HepG2 (cell line): ENCODE data around the gene RAB17. TPM values are rescaled to one million over a fixed set of nuclear protein-coding genes. Genes with fewer than 3 reads are reported as not detected.

Source experiments
- ATAC-seq: fragments of 200-7000 bp; cut with Tn5 transposase; 3 replicates; pipeline ENCODE4 v1.9.1; 2020; ENCODE audit warnings: mild to moderate bottlenecking, moderate library complexity
- BruUV-seq: library from RNA; stranded (reverse); fragments of 400-500 nt; replicated peaks from 2 replicates; lab custom pipeline; 2021; lab: Mats Ljungman, UMichigan
- CTCF ChIA-PET: fragments of 300-600 bp; formaldehyde crosslinking; extraction: SDS; loops from one replicate; lab custom pipeline; 2021; ENCODE audit warnings: low total read pairs, inconsistent platforms, low intra/inter-chr PET ratio; lab: Yijun Ruan, JAX
- POLR2A ChIA-PET: fragments of 350-600 bp; sonication (Branson Sonifier 250); formaldehyde crosslinking; loops from one replicate; lab custom pipeline; 2020; ENCODE audit warnings: antibody characterized with exemption, inconsistent platforms; lab: Yijun Ruan, JAX
- DNase-seq: peaks from one replicate; pipeline ENCODE4 v3.0.0-alpha.2; 2015; ENCODE audit warnings: low spot score
- FAIRE-seq: peaks from 3 replicates; lab custom pipeline; 2011; peaks lifted over from hg19 to GRCh38; lab: Jason Lieb, UNC
- H2AFZ ChIP-seq: one replicate; pipeline ENCODE4 v1.6.1; 2011; ENCODE audit warnings: low read length, inconsistent platforms
- H3K27ac ChIP-seq: fragments of 300-600 bp; 3 replicates; pipeline ENCODE4 v1.8.0; 2011; ENCODE audit warnings: mixed run types, mild to moderate bottlenecking, mixed read lengths, low read length, inconsistent platforms; ENCODE audit not compliant: insufficient read depth; ENCODE audit errors: extremely low read length
- H3K27me3 ChIP-seq, 2 experiments: fragments of 200-600 bp in 1 of 2; 2 replicates in 1 of 2; 3 replicates in 1 of 2; pipeline versions ENCODE4 v1.6.0 to v1.8.0; 2011; ENCODE audit warnings: low read length in 2 of 2, mild to moderate bottlenecking in 2 of 2, moderate library complexity in 2 of 2, inconsistent platforms in 1 of 2; ENCODE audit not compliant: insufficient read depth in 2 of 2, control insufficient read depth in 1 of 2
- H3K36me3 ChIP-seq, 2 experiments: fragments of 200-600 bp in 1 of 2; replicated peaks in 1 of 2; 2 replicates in 1 of 2; 3 replicates in 1 of 2; pipeline versions ENCODE4 v1.5.1 to v1.8.0; 2011; ENCODE audit warnings: low read length in 2 of 2, inconsistent platforms in 1 of 2; ENCODE audit not compliant: insufficient read depth in 2 of 2, control insufficient read depth in 1 of 2
- H3K4me1 ChIP-seq: 2 replicates; pipeline ENCODE4 v1.5.1; 2012; ENCODE audit warnings: low read length, inconsistent platforms; ENCODE audit not compliant: insufficient read depth
- H3K4me2 ChIP-seq: 2 replicates; pipeline ENCODE4 v1.6.0; 2011; ENCODE audit warnings: low read depth, low read length, inconsistent platforms
- H3K4me3 ChIP-seq, 3 experiments: fragments of 200-600 bp in 1 of 3; sonication (generic), shearing (Covaris generic) in 1 of 3; replicated peaks in 1 of 3; 2 replicates each; pipeline ENCODE4 v1.5.1; 2011 to 2016; ENCODE audit warnings: low read length in 3 of 3, inconsistent platforms in 2 of 3, low read depth in 2 of 3, mild to moderate bottlenecking in 2 of 3, control low read depth in 1 of 3, mixed read lengths in 1 of 3; ENCODE audit not compliant: insufficient read depth in 1 of 3
- H3K79me2 ChIP-seq: one replicate; pipeline ENCODE4 v1.6.1; 2011; ENCODE audit warnings: low read length, inconsistent platforms; ENCODE audit not compliant: insufficient read depth
- H3K9ac ChIP-seq: 2 replicates; pipeline ENCODE4 v1.6.0; 2011; ENCODE audit warnings: mild to moderate bottlenecking, low read depth, low read length, inconsistent platforms; ENCODE audit not compliant: insufficient read depth
- H3K9me3 ChIP-seq: 2 replicates; pipeline ENCODE4 v1.5.1; 2012; ENCODE audit warnings: mild to moderate bottlenecking, low read length
- H4K20me1 ChIP-seq: 2 replicates; pipeline ENCODE4 v1.6.0; 2011; ENCODE audit warnings: inconsistent platforms, mild to moderate bottlenecking, low read length, moderate library complexity; ENCODE audit not compliant: insufficient read depth
- HNF1B ChIP-seq: sonication (generic); formaldehyde crosslinking; IDR thresholded peaks from 2 replicates; pipeline ENCODE4 v1.5.1; 2020; ENCODE audit warnings: mild to moderate bottlenecking, moderate library complexity, missing genetic modification reagents
- HOXD1 ChIP-seq: sonication (generic); formaldehyde crosslinking; IDR thresholded peaks from 2 replicates; pipeline ENCODE4 v1.5.0; 2020; ENCODE audit warnings: missing genetic modification reagents
- MIXL1 ChIP-seq: IDR thresholded peaks from 2 replicates; pipeline ENCODE4 v1.6.1; 2016
- NFRKB ChIP-seq: fragments of 450-650 bp; IDR thresholded peaks from 2 replicates; pipeline ENCODE4 v1.6.1; 2017
- RAD21 ChIP-seq: fragments of 450-650 bp; formaldehyde crosslinking; IDR thresholded peaks from 2 replicates; pipeline ENCODE4 v1.5.0; 2020; ENCODE audit warnings: mild to moderate bottlenecking
- REPIN1 ChIP-seq: sonication (generic); formaldehyde crosslinking; IDR thresholded peaks from 2 replicates; pipeline ENCODE4 v1.8.0; 2022; ENCODE audit warnings: missing genetic modification reagents, low read depth, mild to moderate bottlenecking, borderline replicate concordance
- SPEN ChIP-seq: sonication (generic); formaldehyde crosslinking; IDR thresholded peaks from 2 replicates; pipeline ENCODE4 v1.5.1; 2020; ENCODE audit warnings: low read depth, mild to moderate bottlenecking, missing genetic modification reagents
- ZBTB44 ChIP-seq: sonication (generic); formaldehyde crosslinking; IDR thresholded peaks from 2 replicates; pipeline ENCODE4 v1.4.0; 2020; ENCODE audit warnings: missing genetic modification reagents
- ZFP36L2 ChIP-seq: sonication (generic); formaldehyde crosslinking; IDR thresholded peaks from 2 replicates; pipeline ENCODE4 v1.4.0; 2020; ENCODE audit warnings: missing genetic modification reagents
- ZNF205 ChIP-seq: IDR thresholded peaks from 2 replicates; pipeline ENCODE4 v1.6.1; 2018; ENCODE audit warnings: missing biosample characterization, missing genetic modification reagents
- ZNF260 ChIP-seq: sonication (generic); formaldehyde crosslinking; IDR thresholded peaks from 2 replicates; pipeline ENCODE4 v1.4.0; 2020; ENCODE audit warnings: missing genetic modification reagents, low read depth, mild to moderate bottlenecking, borderline replicate concordance
- ZNF362 ChIP-seq: sonication (generic); formaldehyde crosslinking; IDR thresholded peaks from 2 replicates; pipeline ENCODE4 v1.4.0; 2020; ENCODE audit warnings: missing genetic modification reagents, mild to moderate bottlenecking, borderline replicate concordance
- ZNF558 ChIP-seq: sonication (generic); formaldehyde crosslinking; IDR thresholded peaks from 2 replicates; pipeline ENCODE4 v1.9.0; 2022; ENCODE audit warnings: mild to moderate bottlenecking, missing genetic modification reagents, borderline replicate concordance
- ZNF629 ChIP-seq: sonication (generic); formaldehyde crosslinking; conservative IDR thresholded peaks from 2 replicates; pipeline ENCODE4 v1.5.0; 2020; ENCODE audit warnings: missing genetic modification reagents
- ZNF678 ChIP-seq: sonication (generic); formaldehyde crosslinking; IDR thresholded peaks from 2 replicates; pipeline ENCODE4 v1.4.0; 2020; ENCODE audit warnings: mild to moderate bottlenecking, missing genetic modification reagents
- ZNF768 ChIP-seq: sonication (generic); formaldehyde crosslinking; IDR thresholded peaks from 2 replicates; pipeline ENCODE4 v1.4.0; 2020; ENCODE audit warnings: missing genetic modification reagents
- WGBS: methylation state at CpG from one replicate; pipeline ENCODE4 v1.1.6; 2017; ENCODE audit warnings: low lambda C conversion rate; 5-methylcytosine and 5-hydroxymethylcytosine counted together
- in situ Hi-C: cut with HindIII; loops from 2 replicates; pipeline ENCODE4 v1.10.0; 2017; ENCODE audit warnings: low pct_unique_long_range_greater_than_20kb; ENCODE audit not compliant: extremely low pct_ligation_motif_present
- intact Hi-C: fragments of 100-400 bp; cut with micrococcal nuclease; formaldehyde crosslinking; loops from one replicate; pipeline ENCODE4 v1.10.0; 2022; ENCODE audit not compliant: unreplicated experiment
- polyA plus RNA-seq, 8 experiments: library from polyadenylated mRNA; depleted of rRNA in 3 of 8; stranded (reverse) in 7 of 8; unstranded in 1 of 8; fragments of >200 nt; fragmentation: Illumina TruSeq in 4 of 8; extraction: Trizol in 4 of 8; gene quantifications; 2 replicates each; pipeline versions ENCODE4 v1.2.1 to v1.2.3, GENCODE V29; 2011 to 2016; ENCODE audit warnings: low read depth in 4 of 8, missing spikeins in 1 of 8, mixed read lengths in 1 of 8; ENCODE audit not compliant: insufficient read depth in 1 of 8
- total RNA-seq, 5 experiments: library from RNA; depleted of rRNA; stranded (reverse); fragments of >200 nt; fragmentation: Illumina TruSeq; extraction: Trizol; gene quantifications; 2 replicates each; pipeline ENCODE4 v1.2.3, GENCODE V29; 2016; ENCODE audit warnings: low read depth in 1 of 5

Gene RAB17
- total and polyA plus RNA-seq, 2 of the 13 experiments (the other 11 are each of a cell fraction or from before 2014, with no cell fraction given): 68.0 to 124 TPM

- TF ChIP-seq ZNF362 (CRISPR knock-in tag): no peak
- TF ChIP-seq MIXL1 (CRISPR knock-in tag): no peak
- TF ChIP-seq ZNF629 (CRISPR knock-in tag): no peak
- TF ChIP-seq ZNF678 (CRISPR knock-in tag): no peak
Observed at GRCh38 chr2:237631007-237631785, 40.7 kb upstream of the RAB17 start (continued).

GRCh38 chr2:237630216-237631000, 39.9 kb upstream of the RAB17 start:
- Histone ChIP-seq H3K27ac (no peak overlapping the region), H3K36me3 (no peaks in the 10 kb centered on the region), H2AFZ (no peak overlapping the region), H3K9me3 (no peaks in the 10 kb centered on the region), H3K79me2 (no peaks in the 10 kb centered on the region), H3K9ac (no peak overlapping the region), H3K4me1 (peaks cover 29% of the 10 kb centered on the region), H4K20me1 (peaks cover 3% of the 10 kb centered on the region; the same call in 1 of the 2 replicates), H3K4me3 (no peak overlapping the region), H3K27me3 (peaks cover 2 to 30% of the 10 kb centered on the region in 2 experiments; a peak in 4 of 5 replicates), H3K4me2 (no peak overlapping the region)
- no peak for ATAC-seq
- ChIA-PET CTCF (no interaction called here), POLR2A (no interaction called here)
- no peak for DNase-seq
- in situ Hi-C loops: no loop called here
- FAIRE-seq: no peak
- intact Hi-C loops: no loop called here
- no peak for TF ChIP-seq RAD21 (CRISPR knock-in tag)
- no peak for TF ChIP-seq ZFP36L2 (CRISPR knock-in tag)
- no peak for TF ChIP-seq REPIN1 (CRISPR knock-in tag)
- no peak for TF ChIP-seq HNF1B (CRISPR knock-in tag)
- no peak for TF ChIP-seq ZNF260 (CRISPR knock-in tag)
- TF ChIP-seq NFRKB: no peak
- TF ChIP-seq ZNF768 (CRISPR knock-in tag): no peak
- no peak for TF ChIP-seq ZNF205 (CRISPR knock-in tag)
- no peak for TF ChIP-seq ZBTB44
- TF ChIP-seq HOXD1 (CRISPR knock-in tag): no peak
- no peak for TF ChIP-seq SPEN (CRISPR knock-in tag)
- TF ChIP-seq ZNF558 (CRISPR knock-in tag): no peak
- no TSS peak for BruUV-seq
- 83% methylated on average over 10 of the region's 12 CpGs for WGBS
